ENCODE data around the gene ADI1.
"Not testable (repeated sequence)": the region's sequence is repeated elsewhere in the genome, so short reads cannot be mapped to it uniquely, and the experiment has no call there.

The ADI1 gene

DNA sequence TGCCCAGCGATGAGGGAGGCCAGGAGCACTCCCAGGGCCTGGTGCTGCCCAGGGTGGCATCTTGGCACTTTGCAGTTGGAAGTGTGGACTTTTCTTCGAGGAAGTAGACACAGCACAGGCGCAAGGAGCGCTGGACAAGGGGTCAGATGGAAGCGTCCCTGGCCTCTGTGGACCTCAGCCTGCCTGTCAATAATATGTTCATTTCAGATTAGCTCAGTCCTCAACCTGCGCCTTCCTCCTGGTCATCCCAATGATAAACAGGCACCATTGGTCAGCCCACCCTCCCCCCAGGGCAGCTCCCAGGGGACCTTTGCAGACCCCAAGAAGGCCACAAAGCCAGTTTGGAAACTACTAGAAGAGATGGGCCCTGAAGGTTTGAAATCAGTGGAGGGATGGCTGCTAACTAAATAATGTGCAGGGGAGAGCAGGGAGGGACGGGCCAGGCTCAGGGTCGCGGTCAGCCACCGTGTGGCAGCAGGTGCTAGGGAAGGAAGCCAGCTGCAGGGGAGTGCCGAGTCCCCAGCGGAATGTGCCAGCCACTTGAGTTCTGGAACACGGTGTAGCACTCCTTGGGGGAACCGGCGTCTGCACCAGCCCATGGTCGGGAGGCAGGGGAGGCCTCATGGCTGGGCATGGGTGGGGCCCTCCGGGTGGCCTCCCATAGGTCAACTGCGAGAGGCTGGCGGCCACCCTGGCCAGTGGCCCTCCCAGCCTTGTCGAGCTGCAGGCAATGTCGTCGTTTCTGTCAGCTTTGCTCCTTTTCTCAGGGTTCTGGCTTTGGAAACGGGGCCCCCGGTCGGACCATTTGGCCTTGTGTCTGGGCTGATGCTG, 59.9 kb downstream of the ADI1 start:
- CTCF ChIA-PET: interaction anchor here (1.1 to 11.1 kb wide), 5 partner anchors 7 to 65 kb away, joined by 3 to 103 read pairs (median 49); no protein-coding TSS in a partner anchor
- POLR2A ChIA-PET: no interaction called here
- TF ChIP-seq, protein P1, sequence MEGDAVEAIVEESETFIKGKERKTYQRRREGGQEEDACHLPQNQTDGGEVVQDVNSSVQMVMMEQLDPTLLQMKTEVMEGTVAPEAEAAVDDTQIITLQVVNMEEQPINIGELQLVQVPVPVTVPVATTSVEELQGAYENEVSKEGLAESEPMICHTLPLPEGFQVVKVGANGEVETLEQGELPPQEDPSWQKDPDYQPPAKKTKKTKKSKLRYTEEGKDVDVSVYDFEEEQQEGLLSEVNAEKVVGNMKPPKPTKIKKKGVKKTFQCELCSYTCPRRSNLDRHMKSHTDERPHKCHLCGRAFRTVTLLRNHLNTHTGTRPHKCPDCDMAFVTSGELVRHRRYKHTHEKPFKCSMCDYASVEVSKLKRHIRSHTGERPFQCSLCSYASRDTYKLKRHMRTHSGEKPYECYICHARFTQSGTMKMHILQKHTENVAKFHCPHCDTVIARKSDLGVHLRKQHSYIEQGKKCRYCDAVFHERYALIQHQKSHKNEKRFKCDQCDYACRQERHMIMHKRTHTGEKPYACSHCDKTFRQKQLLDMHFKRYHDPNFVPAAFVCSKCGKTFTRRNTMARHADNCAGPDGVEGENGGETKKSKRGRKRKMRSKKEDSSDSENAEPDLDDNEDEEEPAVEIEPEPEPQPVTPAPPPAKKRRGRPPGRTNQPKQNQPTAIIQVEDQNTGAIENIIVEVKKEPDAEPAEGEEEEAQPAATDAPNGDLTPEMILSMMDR (IDR thresholded peaks at IDR 0.05; ENCODE audit: control extremely low read depth, extremely low read depth, low read depth, missing control alignments): no peak
- DNase-seq (ENCODE audit: extremely low spot score): no peak

DNA sequence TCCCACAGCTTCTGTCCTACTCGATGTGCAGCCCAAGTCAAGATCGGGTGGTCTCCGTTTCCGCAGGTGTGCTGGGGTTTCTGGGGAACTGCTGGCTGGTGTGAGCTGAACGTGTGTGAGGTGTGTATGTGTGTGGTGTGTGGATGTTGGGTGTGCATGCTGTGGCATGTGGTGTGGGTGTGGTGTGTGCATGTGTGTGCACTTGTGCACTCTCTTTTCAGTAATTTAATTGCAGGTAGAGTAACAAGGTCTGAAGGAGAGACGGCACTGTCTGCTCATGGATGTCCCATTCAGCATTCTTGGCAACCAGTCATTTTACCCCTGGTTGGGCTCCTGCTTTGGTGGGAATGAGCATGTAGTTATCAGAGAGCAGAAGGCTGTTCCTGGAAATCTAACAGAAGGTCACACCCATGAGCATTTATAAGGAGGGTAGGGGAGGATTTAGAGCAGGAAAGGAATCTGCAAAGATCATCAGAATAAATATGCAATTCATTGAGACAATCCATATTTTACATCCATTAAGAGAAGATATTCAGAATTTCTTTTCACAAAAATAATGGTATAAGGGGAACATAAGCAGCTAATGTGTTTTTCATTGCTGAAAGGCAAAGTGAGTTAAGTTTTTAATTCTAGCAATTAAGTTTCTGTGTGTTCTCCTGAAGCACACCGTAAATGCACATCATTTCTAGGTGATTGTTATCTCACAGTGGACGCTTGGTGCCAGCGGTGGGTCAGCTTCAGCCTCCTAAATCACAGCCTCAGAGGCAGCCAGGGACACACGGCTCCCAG, 60.7 kb downstream of the ADI1 start:
- POLR2A ChIA-PET: no interaction called here
- TF ChIP-seq, protein P1 (IDR thresholded peaks at IDR 0.05; ENCODE audit: control extremely low read depth, extremely low read depth, low read depth, missing control alignments): no peak
- CTCF ChIA-PET: interaction anchor here (5.8 to 11.1 kb wide), 3 partner anchors 15 to 32 kb away, joined by 49 to 103 read pairs (median 50); no protein-coding TSS in a partner anchor
- DNase-seq (ENCODE audit: extremely low spot score): no peak

DNA sequence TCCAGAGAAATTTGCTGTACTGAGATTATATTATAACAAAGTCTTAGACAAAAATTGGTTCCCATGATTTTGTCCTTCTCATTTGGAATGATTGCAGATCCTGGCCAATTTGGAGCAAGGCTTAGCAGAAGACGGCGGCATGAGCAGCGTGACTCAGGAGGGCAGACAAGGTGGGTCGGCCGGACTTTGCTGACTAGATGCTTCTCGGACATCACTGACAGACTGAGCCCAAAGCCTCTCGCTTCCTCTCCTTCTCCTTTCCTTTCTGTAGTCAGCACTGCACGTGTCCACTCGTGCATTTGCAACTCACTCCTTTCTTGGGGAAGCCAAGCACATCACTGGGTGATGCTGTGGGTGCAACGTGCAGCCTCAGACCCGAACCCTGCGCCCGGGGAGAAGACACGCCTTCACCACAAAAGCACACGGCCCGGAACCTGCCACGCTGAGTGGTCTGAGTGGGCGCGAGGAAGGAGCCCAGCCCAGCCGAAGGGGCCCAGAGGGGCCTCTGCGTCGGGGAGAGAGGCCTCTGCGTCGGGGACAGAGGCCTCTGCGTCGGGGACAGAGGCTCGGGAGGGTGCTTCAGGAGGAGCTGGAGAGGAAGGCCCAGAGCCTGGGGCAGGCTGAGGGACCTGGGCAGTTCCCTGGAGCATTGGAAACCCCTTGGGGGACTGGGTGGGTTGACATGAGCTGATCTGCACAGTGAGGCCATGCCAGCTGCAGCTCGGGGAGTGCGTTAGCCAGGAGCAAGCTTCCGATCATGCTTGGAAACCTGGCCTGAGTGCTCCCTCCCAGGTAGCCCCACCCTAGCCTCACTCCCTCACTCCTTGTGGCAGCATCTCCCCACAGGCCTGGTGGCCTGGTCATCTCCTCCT, 61.6 kb downstream of the ADI1 start:
- ChIA-PET POLR2A (no interaction called here), CTCF (interaction anchor here (1.2 to 11.1 kb wide), 3 partner anchors 8 to 31 kb away, joined by 3 to 103 read pairs (median 50); no protein-coding TSS in a partner anchor)
- DNase-seq (ENCODE audit: extremely low spot score): no peak
- TF ChIP-seq, protein P1 (IDR thresholded peaks at IDR 0.05; ENCODE audit: control extremely low read depth, extremely low read depth, low read depth, missing control alignments): no peak

DNA sequence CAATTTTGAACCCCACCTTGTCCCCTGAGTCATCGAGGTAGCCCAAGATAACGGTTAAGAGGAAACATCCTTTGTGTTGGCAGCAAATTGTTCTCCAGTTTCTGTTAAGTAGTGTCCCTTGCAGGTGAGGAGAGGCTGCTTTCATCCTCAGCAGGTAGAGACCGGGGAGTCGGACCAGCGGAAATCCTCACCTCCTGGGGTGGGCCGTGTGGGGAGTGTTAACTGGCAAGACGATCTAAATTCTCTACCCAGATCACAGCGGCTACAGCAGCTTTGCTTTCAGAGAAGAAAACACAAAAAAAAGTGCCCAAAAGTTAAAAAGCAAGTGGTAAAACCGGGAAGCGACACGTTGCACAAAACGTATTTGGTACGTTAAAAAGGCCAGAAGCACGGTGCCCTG, 63.2 kb downstream of the ADI1 start:
- ChIA-PET CTCF (interaction anchor here (1.2 kb wide), 1 partner anchor 10 kb away, joined by 3 read pairs; no protein-coding TSS in a partner anchor), POLR2A (no interaction called here)
- TF ChIP-seq, protein P1 (IDR thresholded peaks at IDR 0.05; ENCODE audit: control extremely low read depth, extremely low read depth, low read depth, missing control alignments): no peak
- no peak for DNase-seq (ENCODE audit: extremely low spot score)

DNA sequence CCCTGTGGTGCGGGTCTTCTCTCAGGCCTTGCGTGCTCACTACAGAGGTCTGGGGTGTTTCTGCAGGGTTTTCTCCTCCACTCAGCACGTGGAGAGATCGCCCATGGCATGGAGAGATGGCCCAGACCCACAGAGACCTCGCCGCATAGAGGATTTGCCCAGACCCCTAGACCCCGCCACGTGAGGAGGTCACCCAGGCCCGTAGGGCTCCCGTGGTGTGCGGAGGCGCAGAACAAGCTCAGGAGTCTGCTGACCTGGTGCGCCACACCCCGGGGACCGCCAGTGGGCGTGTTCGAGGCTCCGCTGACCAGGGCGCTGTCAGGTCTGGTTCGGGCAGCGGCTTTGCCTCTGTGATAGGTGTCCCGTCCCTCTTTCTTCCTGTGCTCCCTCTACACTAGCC, 64.5 kb downstream of the ADI1 start:
- POLR2A ChIA-PET: no interaction called here
- DNase-seq (ENCODE audit: extremely low spot score): no peak
- TF ChIP-seq, protein P1 (IDR thresholded peaks at IDR 0.05; ENCODE audit: control extremely low read depth, extremely low read depth, low read depth, missing control alignments): no peak
- CTCF ChIA-PET: interaction anchor here (4.9 kb wide), 1 partner anchor 7 kb away, joined by 42 read pairs; no protein-coding TSS in a partner anchor

DNA sequence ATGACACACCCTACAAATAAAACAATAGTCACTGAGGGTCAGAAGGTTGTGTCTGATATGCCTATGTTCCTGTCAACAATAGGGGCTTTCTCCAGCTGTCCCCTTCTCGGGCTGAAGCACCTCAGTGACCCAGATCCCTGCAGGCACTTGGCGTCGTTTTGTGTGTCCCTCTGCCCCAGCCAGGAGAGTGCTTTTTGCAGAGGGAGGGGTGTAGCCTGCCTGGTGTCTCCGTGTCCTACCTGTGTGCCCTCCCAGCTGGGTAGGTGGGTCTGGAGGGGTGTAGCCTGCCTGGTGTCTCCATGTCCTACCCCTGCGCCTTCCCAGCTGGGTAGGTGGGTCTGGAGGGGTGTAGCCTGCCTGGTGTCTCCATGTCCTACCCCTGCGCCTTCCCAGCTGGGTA, 65.3 kb downstream of the ADI1 start:
- CTCF ChIA-PET: interaction anchor here (3.7 to 4.9 kb wide), 2 partner anchors 8 to 11 kb away, joined by 19 to 42 read pairs; no protein-coding TSS in a partner anchor
- DNase-seq (ENCODE audit: extremely low spot score); POLR2A ChIA-PET: not testable (repeated sequence)
